H1 (cell line): ENCODE data around the gene PCDHGB7. TPM values are rescaled to one million over a fixed set of nuclear protein-coding genes. Genes with fewer than 3 reads are reported as not detected.
A peak's percentile ranks its signal among the peaks of the same experiment; 100 is the strongest.

ENCODE experiments used
- CTCF ChIP-seq, 3 experiments: IDR thresholded peaks; 1 replicate in 2 of 3; 2 replicates in 1 of 3; pipeline versions ENCODE4 v1.5.1 to v1.6.1; 2011; ENCODE audit warnings: low read length in 3 of 3, mild to moderate bottlenecking in 3 of 3, inconsistent platforms in 2 of 3, low read depth in 1 of 3, moderate library complexity in 1 of 3; ENCODE audit not compliant: insufficient read depth in 1 of 3; ENCODE audit errors: control extremely low read depth in 1 of 3
- polyA plus RNA-seq, 7 experiments: library from polyadenylated mRNA; depleted of rRNA in 3 of 7; stranded (reverse) in 5 of 7; unstranded in 2 of 7; fragments of >200 nt in 5 of 7; fragments of 200-250 nt in 2 of 7; gene quantifications; 1 replicate in 5 of 7; 2 replicates in 1 of 7; 4 replicates in 1 of 7; pipeline versions ENCODE4 v1.2.1 to v1.2.3, GENCODE V29; 2011 to 2013; ENCODE audit warnings: missing spikeins in 2 of 7, mixed read lengths in 2 of 7
- total RNA-seq: library from RNA; stranded (reverse); fragmentation: NEBNext Ultra II Directional; extraction: Animal tissue kit (Norgen Biotek cat#: 25700); gene quantifications from 2 replicates; pipeline ENCODE4 v1.2.1, GENCODE V29; 2021

PCDHGB7 gene
- total and polyA plus RNA-seq, 2 of the 8 experiments (the other 6 are each of a cell fraction or from before 2014, with no cell fraction given), result 4.1 to 9.5 TPM

- TF ChIP-seq CTCF (IDR thresholded peaks at IDR 0.05; ENCODE audit: control extremely low read depth in 1 of 3, insufficient read depth in 1 of 3, low read depth in 1 of 3, low read length in 3 of 3), result peak in 2 of 3 experiments; percentile 5 to 6; a peak in 2 of 4 replicates
Measured at GRCh38 chr5:141427783-141428426, 10.4 kb downstream of the PCDHGB7 start (continued).
